Stimulated activated CD8-positive, alpha-beta memory T cell treated with anti-CD3 and anti-CD28 coated beads, Interleukin-7, amount 100 ng/mL, for 1 hour (primary cell): ENCODE measurements around the gene MFAP5.
A peak's percentile ranks its signal among the peaks of the same experiment; 100 is the strongest.

Experiments
- DNase-seq, 2 donors: peaks; one replicate each; pipeline ENCODE4 v3.0.0-alpha.2; 2020; ENCODE audit warnings: low read depth in 2 of 2

MFAP5 gene, protein sequence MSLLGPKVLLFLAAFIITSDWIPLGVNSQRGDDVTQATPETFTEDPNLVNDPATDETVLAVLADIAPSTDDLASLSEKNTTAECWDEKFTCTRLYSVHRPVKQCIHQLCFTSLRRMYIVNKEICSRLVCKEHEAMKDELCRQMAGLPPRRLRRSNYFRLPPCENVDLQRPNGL

DNA sequence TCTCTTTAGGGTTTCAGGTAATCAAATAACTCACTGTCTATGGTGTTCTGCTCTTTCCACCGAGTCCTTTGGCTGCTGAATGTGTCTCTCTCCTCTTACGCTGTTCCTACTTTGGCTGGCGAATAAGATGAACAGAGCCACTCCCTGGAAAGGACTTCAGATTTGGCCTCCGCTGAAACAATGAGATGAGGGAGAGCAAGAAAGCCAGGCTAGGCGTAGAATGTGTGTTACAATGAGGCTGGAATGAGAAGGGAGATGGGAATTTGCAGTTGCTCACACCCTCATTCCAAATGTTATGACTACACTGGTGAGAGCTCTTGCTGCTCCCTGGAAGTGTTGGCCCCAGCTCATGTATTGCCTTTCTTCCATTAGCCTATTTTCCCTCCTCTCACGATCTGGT is at the start of gene MFAP5:
TSS of gene MFAP5 (minus strand) at position 234 of the 400 bp plus-strand sequence. CDS start 722 bp downstream, outside the sequence.
- no peak for DNase-seq

GRCh38 chr12:8709124-8709830 is 46.7 kb upstream of the MFAP5 start:
- no peak for DNase-seq

GRCh38 chr12:8702159-8702558 is 39.5 kb upstream of the MFAP5 start:
- no peak for DNase-seq

DNA sequence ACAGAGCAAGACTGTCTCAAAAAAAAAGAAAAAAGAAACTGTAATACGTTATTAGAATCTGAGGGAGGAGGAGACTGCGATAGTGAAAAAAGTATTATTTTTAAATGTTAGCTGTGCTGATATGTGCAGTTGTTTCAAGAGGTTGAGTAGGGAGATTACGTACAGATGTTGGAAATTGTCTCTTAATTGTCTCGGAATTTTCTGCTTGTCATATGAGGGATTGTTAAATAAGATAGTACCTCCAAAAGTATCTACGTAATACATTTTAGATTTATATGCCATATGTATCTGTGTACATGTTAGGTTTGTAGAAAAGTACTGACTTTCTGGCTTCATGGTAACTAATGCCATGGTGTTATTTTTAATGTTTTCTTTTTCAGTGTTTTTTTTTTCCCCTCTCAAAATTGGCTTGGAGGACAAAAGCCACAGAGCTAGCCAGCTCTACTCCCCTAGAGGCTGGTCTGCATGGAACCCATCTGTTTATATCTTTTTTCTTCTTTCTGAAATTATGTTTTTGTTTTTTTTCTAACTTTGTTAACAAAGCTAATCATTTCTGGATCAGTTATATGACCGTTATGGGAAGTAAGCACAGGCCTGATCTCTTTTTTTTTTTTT is 38.5 kb upstream of the MFAP5 start:
- no peak for DNase-seq

GRCh38 chr12:8699714-8700113 is 37.1 kb upstream of the MFAP5 start:
- no peak for DNase-seq

DNA sequence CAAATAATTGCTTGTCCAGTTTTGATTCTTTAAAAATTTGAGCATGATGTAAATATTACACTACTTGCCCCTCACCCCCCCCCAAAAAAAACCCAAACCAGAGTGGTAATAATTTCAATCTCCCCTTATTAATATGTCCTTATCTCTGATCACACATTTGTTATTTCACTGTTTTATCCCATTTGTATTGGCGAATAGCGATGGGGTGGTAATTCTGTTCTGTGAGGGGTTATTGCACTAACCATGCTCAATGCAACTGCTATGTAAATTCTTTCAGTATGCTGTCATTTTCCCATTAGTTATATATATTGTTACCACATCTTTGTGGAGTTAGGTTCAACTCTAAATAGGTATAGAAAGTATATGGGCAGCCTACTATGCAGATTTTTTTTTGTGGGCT is 36.3 kb upstream of the MFAP5 start:
- no peak for DNase-seq

- peak in 1 of 2 donors; percentile 10 for DNase-seq
Measured at GRCh38 chr12:8698132-8698851, 35.7 kb upstream of the MFAP5 start.

GRCh38 chr12:8697476-8698131 is 35.0 kb upstream of the MFAP5 start, which contains the start of gene RIMKLB:
Gene RIMKLB, plus strand, starts transcription at chr12:8697991. Its CDS starts 15,876 bp downstream, at chr12:8713867.
- DNase-seq, result peak; percentile 54 to 65

- DNase-seq, result no peak
Measured at GRCh38 chr12:8697120-8697475, 34.5 kb upstream of the MFAP5 start.

- DNase-seq, result no peak
Measured at GRCh38 chr12:8696442-8697090, 33.9 kb upstream of the MFAP5 start.

- DNase-seq, result no peak
Measured at GRCh38 chr12:8695116-8695515, 32.5 kb upstream of the MFAP5 start.

DNA sequence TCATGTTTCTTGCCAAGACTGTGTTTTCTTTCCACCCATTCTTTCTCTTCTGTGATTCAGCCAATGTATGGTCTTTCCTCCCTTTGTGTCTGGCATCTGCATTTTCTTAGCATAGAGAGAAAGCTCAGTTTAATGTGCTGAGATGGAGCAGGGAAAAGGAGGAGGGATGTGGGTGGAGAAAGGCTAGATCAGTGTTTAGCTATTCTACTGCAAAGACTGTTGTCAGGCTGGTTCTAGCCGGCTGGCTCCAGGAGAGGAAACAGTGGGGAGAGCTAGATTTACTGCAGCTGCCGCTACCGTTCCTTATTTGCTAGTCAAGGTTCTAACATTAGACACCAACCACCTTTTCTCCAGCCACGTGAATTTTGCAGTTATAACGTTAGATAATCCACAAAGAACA is 29.9 kb upstream of the MFAP5 start:
- DNase-seq, result no peak

DNA sequence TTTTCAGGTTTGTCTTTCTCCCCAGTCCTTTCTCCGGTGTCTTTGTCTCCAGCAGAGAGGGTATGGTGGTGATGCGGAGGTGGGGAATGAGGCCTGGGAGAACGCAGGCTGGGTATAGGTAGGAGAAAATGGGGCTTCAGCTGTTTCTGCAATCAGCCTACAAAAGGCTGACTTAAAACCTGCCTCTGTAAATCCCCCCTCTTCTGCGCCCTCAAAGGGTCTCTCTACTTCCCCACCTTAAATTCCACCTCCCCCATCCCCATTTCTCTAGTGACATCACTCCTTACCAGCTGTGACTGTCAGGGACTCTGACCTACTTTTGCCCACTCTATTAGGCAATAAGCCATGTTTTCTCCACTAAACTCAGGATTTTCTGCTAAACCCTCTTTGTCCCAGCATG is 27.1 kb upstream of the MFAP5 start:
- DNase-seq, result no peak

DNA sequence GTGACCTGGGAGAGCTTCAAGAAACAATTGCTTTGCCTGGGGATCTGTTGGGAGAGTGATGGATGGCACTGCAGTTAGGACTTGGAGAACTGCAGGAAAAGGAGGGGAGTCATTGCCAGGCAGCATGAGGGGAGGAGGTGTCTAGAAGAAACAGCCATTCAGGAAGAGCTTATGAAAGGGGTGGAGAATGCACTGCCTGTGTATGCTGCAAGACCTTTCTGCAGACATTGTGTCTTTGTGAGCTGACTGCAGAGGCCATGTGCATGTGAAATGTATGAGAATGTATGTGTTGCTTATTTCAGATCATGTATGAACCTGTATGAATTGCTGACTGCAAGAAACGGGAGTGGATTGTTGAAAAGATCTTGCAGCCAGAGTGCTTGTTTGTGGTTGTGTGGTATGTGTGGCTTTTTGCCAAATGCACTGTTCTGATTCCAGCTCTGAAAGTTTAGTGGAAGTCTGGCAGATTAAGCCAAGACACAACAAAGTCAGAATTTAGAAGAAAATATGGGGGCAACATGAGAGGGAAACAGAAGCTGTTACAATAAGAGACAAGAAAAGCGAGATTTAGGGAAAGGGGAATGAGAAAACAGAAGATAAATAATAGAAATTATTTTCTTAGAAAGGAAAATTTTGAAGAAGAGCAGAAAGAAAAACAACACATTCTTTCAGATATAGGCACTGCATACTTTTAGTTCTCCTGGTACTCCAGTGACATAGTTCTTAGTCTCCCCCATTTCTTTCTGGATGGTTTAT is 25.4 kb upstream of the MFAP5 start:
- DNase-seq, result no peak

DNA sequence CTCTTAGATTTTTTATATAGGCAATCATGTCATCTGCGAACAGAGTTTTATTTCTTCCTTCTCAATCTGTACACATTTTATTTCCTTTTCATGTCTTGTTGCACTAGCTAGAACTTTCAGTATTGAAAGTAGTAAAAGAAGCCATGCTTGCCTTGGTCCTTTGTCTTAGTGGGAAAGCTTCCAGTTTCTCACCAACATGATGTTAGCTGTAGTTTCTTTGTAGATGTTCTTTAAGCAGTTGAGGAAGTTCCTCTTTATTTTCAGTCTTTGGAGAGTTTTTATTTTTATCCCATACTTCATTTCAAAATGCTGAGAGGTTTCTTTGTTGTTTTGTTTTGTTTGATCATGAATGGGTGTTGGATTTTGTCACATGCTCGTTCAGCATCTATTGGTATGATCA is 22.4 kb upstream of the MFAP5 start:
- no peak for DNase-seq

- no peak for DNase-seq
Measured at GRCh38 chr12:8681129-8681884, 18.7 kb upstream of the MFAP5 start.

- no peak for DNase-seq
Measured at GRCh38 chr12:8680533-8680932, 17.9 kb upstream of the MFAP5 start.

DNA sequence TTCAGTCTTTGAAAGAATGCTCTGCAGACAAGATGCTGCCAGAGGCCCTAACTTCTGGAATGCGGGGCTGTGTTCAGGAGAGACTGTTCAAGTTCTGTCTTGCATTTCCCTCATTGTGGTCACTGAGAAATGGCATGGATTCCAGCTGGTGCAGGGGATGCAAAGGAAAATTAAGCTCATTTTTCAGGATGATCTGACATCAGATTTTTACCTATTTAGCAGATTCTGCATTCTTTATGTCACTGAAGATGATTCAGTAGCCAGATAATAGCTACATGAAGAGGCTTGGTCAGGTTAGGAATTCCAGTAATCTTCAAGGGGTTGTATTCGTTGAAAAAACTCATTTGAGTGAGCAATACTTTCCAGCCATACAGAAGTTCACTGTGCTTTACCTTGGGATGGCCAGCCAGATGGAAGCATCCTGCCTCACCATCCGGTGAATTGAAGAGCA is 16.1 kb upstream of the MFAP5 start:
- no peak for DNase-seq

GRCh38 chr12:8677362-8677761 is 14.7 kb upstream of the MFAP5 start:
- DNase-seq, result no peak

GRCh38 chr12:8676651-8677050 is 14.0 kb upstream of the MFAP5 start:
- DNase-seq, result no peak
